T-helper 1 cell treated with Interleukin-12 subunit alpha and Interleukin-12 subunit beta and Interleukin-4 antibody, amounts not matched to agents 30 μg/mL and 1 μg/mL, for 36 hours (primary cell): ENCODE results near the gene FBXL3.

Experiments
- H3K27ac Mint-ChIP-seq: one replicate; pipeline ENCODE4 v1.8.0; 2021; ENCODE audit warnings: mild to moderate bottlenecking, mixed read lengths
- H3K27me3 Mint-ChIP-seq: one replicate; pipeline ENCODE4 v1.8.0; 2021; ENCODE audit warnings: low read depth, mixed read lengths
- H3K36me3 Mint-ChIP-seq: one replicate; pipeline ENCODE4 v1.8.0; 2021; ENCODE audit warnings: low read depth, mixed read lengths
- H3K4me1 Mint-ChIP-seq: one replicate; pipeline ENCODE4 v1.8.0; 2021; ENCODE audit warnings: low read depth, mixed read lengths
- H3K4me3 Mint-ChIP-seq: one replicate; pipeline ENCODE4 v1.8.0; 2021; ENCODE audit warnings: mild to moderate bottlenecking, moderate library complexity, mixed read lengths
- H3K9me3 Mint-ChIP-seq: one replicate; pipeline ENCODE4 v1.8.0; 2021; ENCODE audit warnings: mixed read lengths

FBXL3 gene

DNA sequence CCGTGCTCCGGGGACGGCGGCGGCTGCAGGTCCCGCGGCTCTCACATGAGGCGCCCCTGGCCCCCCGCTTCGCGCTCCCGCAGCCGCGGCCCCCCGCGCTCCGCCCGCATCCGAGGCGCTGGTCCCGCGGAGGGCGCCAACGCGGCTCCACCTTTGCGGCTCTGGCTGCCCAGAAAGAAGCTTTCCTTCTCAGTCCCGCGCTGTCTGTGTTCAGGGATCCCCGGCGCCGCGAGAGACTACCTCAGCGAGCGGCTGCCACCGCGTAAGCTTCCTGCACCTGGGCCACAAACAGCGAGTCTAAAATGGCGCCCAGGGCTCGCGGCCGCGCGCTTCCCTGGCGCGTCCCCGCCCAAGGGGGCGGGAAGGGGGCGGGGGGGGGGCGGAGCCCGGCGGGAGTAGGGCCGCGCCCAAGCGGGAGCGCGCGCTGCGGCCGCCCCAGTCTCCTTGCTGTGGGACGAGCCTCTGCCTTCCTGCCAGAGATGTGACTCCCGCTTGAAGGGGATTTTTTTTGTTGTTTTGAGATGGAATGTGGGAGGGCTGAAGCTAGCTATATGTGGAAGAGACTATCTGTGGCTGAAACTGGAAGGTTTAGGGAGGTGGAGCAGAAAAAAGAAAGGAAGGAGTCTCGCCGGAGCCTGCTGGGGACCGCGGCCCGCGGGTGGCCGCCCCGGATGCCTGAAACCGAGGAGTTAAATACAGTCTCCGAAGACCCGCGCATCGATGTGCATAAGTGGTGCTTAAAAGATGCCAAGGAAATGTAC lies at the start of gene FBXL3:
Gene FBXL3, minus strand, starts transcription at position 299 of the 761 bp plus-strand sequence. CDS start 5,299 bp downstream, outside the sequence.
- Mint-ChIP-seq H3K9me3 (no peaks in the 10 kb centered on the region), H3K4me1 (peaks cover 39% of the 10 kb centered on the region)

GRCh38 chr13:77067519-77067918 lies 40.6 kb upstream of the FBXL3 start:
- no peaks in the 10 kb centered on the region for H3K9me3 Mint-ChIP-seq
- H3K4me1 Mint-ChIP-seq: no peaks in the 10 kb centered on the region
- no peaks in the 10 kb centered on the region for H3K27me3 Mint-ChIP-seq
- peaks cover 31% of the 10 kb centered on the region for H3K36me3 Mint-ChIP-seq
- H3K27ac Mint-ChIP-seq: no peak overlapping the region
- no peak overlapping the region for H3K4me3 Mint-ChIP-seq

More for the DNA sequence above, at the start of gene FBXL3:
- Mint-ChIP-seq H3K36me3 (peaks cover 14% of the 10 kb centered on the region), H3K27me3 (no peaks in the 10 kb centered on the region), H3K4me3 (peak within 1 kb of the TSS; percentile 97), H3K27ac (peak within 1 kb of the TSS; percentile 94)

DNA sequence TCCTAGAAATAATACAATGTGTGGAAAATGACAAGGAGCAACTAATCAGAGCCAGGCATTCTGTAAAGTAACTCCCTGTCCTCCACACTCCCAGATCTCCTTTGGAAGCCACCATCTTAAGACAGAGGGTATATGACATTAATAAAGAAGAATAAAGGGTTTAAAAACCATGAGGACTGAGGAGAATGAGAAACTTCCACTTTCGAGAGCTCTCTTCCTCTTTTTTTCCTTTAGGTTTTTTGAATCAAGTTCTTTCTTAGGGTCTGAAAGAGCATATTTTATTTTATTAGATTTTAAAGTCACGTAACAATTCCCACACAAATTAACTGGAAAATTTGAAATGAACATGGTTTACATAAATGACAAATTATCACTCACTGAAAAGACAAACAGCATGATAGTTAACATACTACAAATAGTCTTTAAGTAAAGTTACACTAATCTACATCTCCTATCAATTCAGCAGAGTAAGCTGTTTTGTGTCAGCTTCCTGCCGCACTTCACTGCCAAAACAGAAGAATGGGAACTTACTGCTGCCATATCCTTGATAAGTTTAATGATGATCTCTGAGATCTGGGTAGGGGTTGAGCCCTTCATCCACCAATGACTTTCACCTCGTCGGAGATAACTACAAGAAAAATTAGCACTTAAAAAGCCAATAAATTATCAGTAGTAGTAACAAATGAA lies 38.6 kb upstream of the FBXL3 start:
- no peaks in the 10 kb centered on the region for H3K27me3 Mint-ChIP-seq
- no peaks in the 10 kb centered on the region for H3K9me3 Mint-ChIP-seq
- H3K36me3 Mint-ChIP-seq: peaks cover 30% of the 10 kb centered on the region
- no peak overlapping the region for H3K4me3 Mint-ChIP-seq
- H3K27ac Mint-ChIP-seq: no peak overlapping the region
- no peaks in the 10 kb centered on the region for H3K4me1 Mint-ChIP-seq

- Mint-ChIP-seq H3K27me3 (no peaks in the 10 kb centered on the region), H3K27ac (no peak overlapping the region), H3K4me3 (no peak overlapping the region), H3K36me3 (peaks cover 25% of the 10 kb centered on the region), H3K4me1 (no peaks in the 10 kb centered on the region), H3K9me3 (no peaks in the 10 kb centered on the region)
These were observed 35.1 kb upstream of the FBXL3 start for GRCh38 chr13:77062097-77062496.

DNA sequence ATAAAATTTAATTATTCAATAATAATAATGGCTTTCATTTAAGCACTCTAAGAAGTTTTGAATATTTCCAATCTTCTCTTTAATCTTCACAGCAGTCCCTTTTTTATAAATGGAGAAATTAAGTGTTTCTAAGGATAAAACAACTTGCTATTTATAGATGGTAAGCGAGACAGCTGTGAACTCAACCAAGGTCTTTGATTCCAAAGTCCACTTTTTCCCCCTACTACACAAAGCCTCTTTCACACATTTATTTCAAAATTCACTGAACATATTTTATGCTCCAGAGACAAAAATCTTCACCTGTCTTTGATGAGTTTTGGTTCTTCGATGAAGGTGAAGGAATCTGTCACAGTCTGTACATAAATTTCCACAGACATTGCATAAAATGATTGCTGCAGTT lies 34.4 kb upstream of the FBXL3 start:
- Mint-ChIP-seq H3K27me3 (no peaks in the 10 kb centered on the region), H3K9me3 (no peaks in the 10 kb centered on the region), H3K4me1 (no peaks in the 10 kb centered on the region), H3K4me3 (no peak overlapping the region), H3K27ac (no peak overlapping the region), H3K36me3 (peaks cover 30% of the 10 kb centered on the region)

DNA sequence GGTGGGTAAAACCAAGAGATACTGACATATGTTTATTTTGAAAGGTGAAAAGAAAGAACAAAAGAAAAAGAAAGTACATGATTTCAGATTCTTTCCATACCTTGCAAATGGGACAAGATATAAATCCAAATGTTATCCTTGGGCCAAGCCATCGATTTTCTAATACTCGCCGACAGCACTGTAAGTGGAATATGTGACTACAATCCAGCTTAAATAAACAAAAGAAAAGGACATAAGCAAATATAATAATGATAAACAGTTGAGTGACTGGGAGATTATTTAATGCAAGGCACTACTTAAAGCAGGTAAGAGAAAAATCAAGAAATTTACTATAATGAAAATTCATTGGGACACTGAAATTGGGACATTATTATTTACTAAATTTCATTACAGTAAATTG lies 29.9 kb upstream of the FBXL3 start:
- Mint-ChIP-seq H3K27ac (no peak overlapping the region), H3K27me3 (no peaks in the 10 kb centered on the region), H3K36me3 (peaks cover 29% of the 10 kb centered on the region), H3K4me1 (no peaks in the 10 kb centered on the region), H3K4me3 (no peak overlapping the region), H3K9me3 (no peaks in the 10 kb centered on the region)

DNA sequence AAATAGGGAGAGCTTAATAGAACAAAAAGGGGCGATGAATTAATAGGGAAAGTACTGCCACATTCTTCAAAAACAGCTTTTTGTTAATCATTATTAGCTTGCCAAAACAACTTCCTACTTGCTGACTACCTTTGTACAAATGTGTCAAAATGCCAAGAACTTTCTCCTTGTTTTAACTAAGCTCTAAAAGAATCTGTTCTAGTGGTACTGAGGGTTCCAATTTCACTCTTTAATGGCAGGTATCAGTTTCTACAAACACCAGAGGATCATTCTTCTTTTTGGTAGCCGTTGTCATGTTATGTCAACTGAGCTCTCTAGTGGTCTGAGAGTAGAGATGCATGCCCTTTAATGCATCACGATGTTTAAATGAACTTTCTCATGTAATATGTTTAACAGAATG lies 29.4 kb upstream of the FBXL3 start:
- no peaks in the 10 kb centered on the region for H3K27me3 Mint-ChIP-seq
- H3K4me1 Mint-ChIP-seq: no peaks in the 10 kb centered on the region
- no peak overlapping the region for H3K27ac Mint-ChIP-seq
- H3K4me3 Mint-ChIP-seq: no peak overlapping the region
- H3K9me3 Mint-ChIP-seq: no peaks in the 10 kb centered on the region
- H3K36me3 Mint-ChIP-seq: peaks cover 28% of the 10 kb centered on the region

DNA sequence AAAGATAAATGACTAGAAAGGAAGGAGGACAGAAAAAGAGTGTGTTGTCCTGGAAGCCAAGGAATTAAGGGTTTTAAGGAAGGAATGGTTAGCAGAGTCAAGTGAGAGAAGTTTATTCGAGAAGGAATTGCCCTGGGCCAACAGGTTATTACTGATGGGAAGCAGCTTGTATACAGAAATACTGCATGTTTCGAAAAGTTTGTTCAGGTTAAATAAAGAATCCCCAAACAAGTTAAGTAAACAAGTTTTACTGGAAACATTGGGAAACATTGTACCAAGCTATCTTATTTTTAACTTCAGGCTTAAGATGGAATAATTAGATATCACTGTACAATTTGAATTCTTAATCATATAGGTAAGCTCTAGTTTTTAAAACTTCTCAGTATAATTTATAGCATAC lies 28.2 kb upstream of the FBXL3 start:
- H3K27ac Mint-ChIP-seq: no peak overlapping the region
- H3K27me3 Mint-ChIP-seq: no peaks in the 10 kb centered on the region
- no peak overlapping the region for H3K4me3 Mint-ChIP-seq
- H3K36me3 Mint-ChIP-seq: peaks cover 37% of the 10 kb centered on the region
- no peaks in the 10 kb centered on the region for H3K4me1 Mint-ChIP-seq
- no peaks in the 10 kb centered on the region for H3K9me3 Mint-ChIP-seq

- H3K27me3 Mint-ChIP-seq: no peaks in the 10 kb centered on the region
- peaks cover 47% of the 10 kb centered on the region for H3K36me3 Mint-ChIP-seq
- H3K4me3 Mint-ChIP-seq: no peak overlapping the region
- no peaks in the 10 kb centered on the region for H3K4me1 Mint-ChIP-seq
- H3K27ac Mint-ChIP-seq: no peak overlapping the region
- no peaks in the 10 kb centered on the region for H3K9me3 Mint-ChIP-seq
These were observed 26.2 kb upstream of the FBXL3 start for GRCh38 chr13:77053192-77053591.

GRCh38 chr13:77048681-77049080 lies 21.7 kb upstream of the FBXL3 start:
- Mint-ChIP-seq H3K27ac (no peak overlapping the region), H3K36me3 (peaks cover 49% of the 10 kb centered on the region)

GRCh38 chr13:77047649-77048343 lies 20.8 kb upstream of the FBXL3 start:
- no peaks in the 10 kb centered on the region for H3K9me3 Mint-ChIP-seq
- H3K27me3 Mint-ChIP-seq: no peaks in the 10 kb centered on the region
- H3K4me3 Mint-ChIP-seq: no peak overlapping the region
- peaks cover 47% of the 10 kb centered on the region for H3K36me3 Mint-ChIP-seq
- H3K4me1 Mint-ChIP-seq: peaks cover 2% of the 10 kb centered on the region
- no peak overlapping the region for H3K27ac Mint-ChIP-seq

More at GRCh38 chr13:77048681-77049080, 21.7 kb upstream of the FBXL3 start:
- Mint-ChIP-seq H3K4me1 (no peaks in the 10 kb centered on the region), H3K4me3 (no peak overlapping the region), H3K9me3 (no peaks in the 10 kb centered on the region), H3K27me3 (no peaks in the 10 kb centered on the region)

- Mint-ChIP-seq H3K9me3 (no peaks in the 10 kb centered on the region), H3K4me1 (peaks cover 5% of the 10 kb centered on the region), H3K4me3 (no peak overlapping the region), H3K27me3 (no peaks in the 10 kb centered on the region), H3K36me3 (peaks cover 19% of the 10 kb centered on the region), H3K27ac (no peak overlapping the region)
These were observed 15.7 kb upstream of the FBXL3 start for GRCh38 chr13:77042566-77043177.

GRCh38 chr13:77040835-77041234 lies 13.9 kb upstream of the FBXL3 start:
- Mint-ChIP-seq H3K9me3 (no peaks in the 10 kb centered on the region), H3K27ac (no peak overlapping the region), H3K27me3 (no peaks in the 10 kb centered on the region), H3K36me3 (peaks cover 8% of the 10 kb centered on the region), H3K4me1 (peaks cover 5% of the 10 kb centered on the region), H3K4me3 (no peak overlapping the region)

GRCh38 chr13:77040076-77040475 lies 13.1 kb upstream of the FBXL3 start:
- Mint-ChIP-seq H3K27me3 (no peaks in the 10 kb centered on the region), H3K36me3 (peaks cover 5% of the 10 kb centered on the region), H3K4me1 (peaks cover 5% of the 10 kb centered on the region), H3K27ac (no peak overlapping the region), H3K9me3 (no peaks in the 10 kb centered on the region), H3K4me3 (no peak overlapping the region)
